K562 (cell line): ENCODE results near the gene CCDC9B. TPM values are rescaled to one million over a fixed set of nuclear protein-coding genes. Genes with fewer than 3 reads are reported as not detected.
A peak's percentile ranks its signal among the peaks of the same experiment; 100 is the strongest.

Experiments used
- DPF2 ChIP-seq: fragments of 450-650 bp; IDR thresholded peaks from 2 replicates; pipeline ENCODE4 v1.6.1; 2016
- MECOM ChIP-seq: fragments of 250-450 bp; sonication (Bioruptor Pico); IDR thresholded peaks from 2 replicates; pipeline ENCODE4 v1.8.0; 2022; ENCODE audit warnings: inconsistent platforms
- RAD21 ChIP-seq, 2 experiments: fragments of 250-450 bp in 1 of 2; fragments of 450-650 bp in 1 of 2; sonication (Bioruptor Pico) in 1 of 2; formaldehyde crosslinking in 1 of 2; IDR thresholded peaks in 1 of 2; conservative IDR thresholded peaks in 1 of 2; 2 replicates each; pipeline versions ENCODE4 v1.4.0 to v1.8.0; 2020 to 2022; ENCODE audit warnings: mild to moderate bottlenecking in 2 of 2, moderate library complexity in 1 of 2
- REST ChIP-seq, 2 experiments: fragments of 450-650 bp; formaldehyde crosslinking in 1 of 2; IDR thresholded peaks; 2 replicates each; pipeline versions ENCODE4 v1.4.0 to v1.6.1; 2014 to 2020; ENCODE audit warnings: mild to moderate bottlenecking in 2 of 2, borderline replicate concordance in 1 of 2, low read depth in 1 of 2
- ZFP30 ChIP-seq: fragments of 250-450 bp; sonication (Bioruptor Pico); IDR thresholded peaks from 2 replicates; pipeline ENCODE4 v1.8.0; 2022; ENCODE audit warnings: moderate library complexity, mild to moderate bottlenecking, inconsistent platforms, borderline replicate concordance
- ZNF445 ChIP-seq: fragments of 250-450 bp; sonication (Bioruptor Pico); IDR thresholded peaks from 2 replicates; pipeline ENCODE4 v1.4.0; 2020; ENCODE audit warnings: low read depth, mild to moderate bottlenecking, moderate library complexity
- polyA plus RNA-seq, 8 experiments: library from polyadenylated mRNA; depleted of rRNA in 4 of 8; stranded (reverse) in 5 of 8; unstranded in 3 of 8; fragments of >200 nt; fragmentation: Nextera tagmentation in 2 of 8; fragmentation: Illumina TruSeq in 1 of 8; extraction: Ambion mirVana in 2 of 8; extraction: Trizol in 1 of 8; gene quantifications; 2 replicates each; pipeline versions ENCODE4 v1.2.1 to v1.2.3, GENCODE V29; 2011 to 2014; ENCODE audit warnings: inconsistent platforms in 1 of 8, missing spikeins in 1 of 8
- total RNA-seq, 7 experiments: library from RNA; depleted of rRNA in 6 of 7; stranded (reverse); fragments of >200 nt in 6 of 7; fragmentation: Illumina TruSeq in 2 of 7; extraction: Trizol in 2 of 7; gene quantifications; 2 replicates each; pipeline versions ENCODE4 v1.2.1 to v1.2.3, GENCODE V29; 2011 to 2021; ENCODE audit warnings: low replicate concordance in 1 of 7
- TF ChIP-seq, protein P1 (sequence below), 3 experiments: fragments of 200-800 bp in 1 of 3; sonication (Bioruptor generic) in 1 of 3; sonication (generic) in 1 of 3; formaldehyde crosslinking in 1 of 3; IDR thresholded peaks; 2 replicates each; pipeline versions ENCODE4 v1.6.1 to v1.8.0; 2016 to 2022; ENCODE audit warnings: mild to moderate bottlenecking in 2 of 3, missing compliant biosample characterization in 2 of 3, missing genetic modification characterization in 2 of 3, missing genetic modification reagents in 1 of 3
- TF ChIP-seq, protein P2 (sequence below), 3 experiments: IDR thresholded peaks in 2 of 3; conservative IDR thresholded peaks in 1 of 3; 2 replicates each; pipeline ENCODE4 v1.5.1; 2011 to 2012; ENCODE audit warnings: low read length in 3 of 3, mild to moderate bottlenecking in 3 of 3, control low read depth in 2 of 3, improper control_type of control experiment in 1 of 3, inconsistent platforms in 1 of 3, low read depth in 1 of 3, mixed read lengths in 1 of 3, moderate library complexity in 1 of 3; ENCODE audit not compliant: insufficient read depth in 2 of 3
- TF ChIP-seq, protein P3 (sequence below): fragments of 250-450 bp; sonication (Bioruptor Pico); IDR thresholded peaks from 2 replicates; pipeline ENCODE4 v1.5.0; 2022; ENCODE audit warnings: mild to moderate bottlenecking

CCDC9B gene
- total and polyA plus RNA-seq, 9 of the 15 experiments (the other 6 are each of a cell fraction or from before 2014, with no cell fraction given) = 0.01 to 0.47 (median 0.15) TPM; not detected in 1

GRCh38 chr15:40354408-40355171, 13.9 kb upstream of the CCDC9B start (continued):
- TF ChIP-seq, protein P1, sequence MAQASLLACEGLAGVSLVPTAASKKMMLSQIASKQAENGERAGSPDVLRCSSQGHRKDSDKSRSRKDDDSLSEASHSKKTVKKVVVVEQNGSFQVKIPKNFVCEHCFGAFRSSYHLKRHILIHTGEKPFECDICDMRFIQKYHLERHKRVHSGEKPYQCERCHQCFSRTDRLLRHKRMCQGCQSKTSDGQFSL (CRISPR knock-in tag; IDR thresholded peaks at IDR 0.05) = peak; percentile 75
- TF ChIP-seq, protein P1 (tag; IDR thresholded peaks at IDR 0.05) = no peak
- TF ChIP-seq DPF2 (0 out of 2 replicates have a peak, but pooled peaks have one; percentile 16), REST (IDR thresholded peaks at IDR 0.05; ENCODE audit: borderline replicate concordance) (peak; percentile 31; the same call in 1 of the 2 replicates), REST (CRISPR knock-in tag; IDR thresholded peaks at IDR 0.05; ENCODE audit: low read depth) (no peak; the same call in 1 of the 2 replicates), ZFP30 (CRISPR knock-in tag) (no peak), MECOM (CRISPR knock-in tag) (no peak), ZNF445 (no peak), RAD21 (CRISPR knock-in tag; conservative IDR thresholded peaks at IDR 0.05 in 1 of 2, IDR thresholded peaks at IDR 0.05 in 1 of 2) (peak in 1 of 2 experiments; percentile 19; a peak in 1 of 4 replicates)
- TF ChIP-seq, protein P2, sequence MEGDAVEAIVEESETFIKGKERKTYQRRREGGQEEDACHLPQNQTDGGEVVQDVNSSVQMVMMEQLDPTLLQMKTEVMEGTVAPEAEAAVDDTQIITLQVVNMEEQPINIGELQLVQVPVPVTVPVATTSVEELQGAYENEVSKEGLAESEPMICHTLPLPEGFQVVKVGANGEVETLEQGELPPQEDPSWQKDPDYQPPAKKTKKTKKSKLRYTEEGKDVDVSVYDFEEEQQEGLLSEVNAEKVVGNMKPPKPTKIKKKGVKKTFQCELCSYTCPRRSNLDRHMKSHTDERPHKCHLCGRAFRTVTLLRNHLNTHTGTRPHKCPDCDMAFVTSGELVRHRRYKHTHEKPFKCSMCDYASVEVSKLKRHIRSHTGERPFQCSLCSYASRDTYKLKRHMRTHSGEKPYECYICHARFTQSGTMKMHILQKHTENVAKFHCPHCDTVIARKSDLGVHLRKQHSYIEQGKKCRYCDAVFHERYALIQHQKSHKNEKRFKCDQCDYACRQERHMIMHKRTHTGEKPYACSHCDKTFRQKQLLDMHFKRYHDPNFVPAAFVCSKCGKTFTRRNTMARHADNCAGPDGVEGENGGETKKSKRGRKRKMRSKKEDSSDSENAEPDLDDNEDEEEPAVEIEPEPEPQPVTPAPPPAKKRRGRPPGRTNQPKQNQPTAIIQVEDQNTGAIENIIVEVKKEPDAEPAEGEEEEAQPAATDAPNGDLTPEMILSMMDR (IDR thresholded peaks at IDR 0.05 in 2 of 3, conservative IDR thresholded peaks at IDR 0.05 in 1 of 3; ENCODE audit: insufficient read depth in 2 of 3, low read depth in 1 of 3, low read length in 3 of 3) = peak; percentile 56 to 66 (median 59)
- TF ChIP-seq, protein P3, sequence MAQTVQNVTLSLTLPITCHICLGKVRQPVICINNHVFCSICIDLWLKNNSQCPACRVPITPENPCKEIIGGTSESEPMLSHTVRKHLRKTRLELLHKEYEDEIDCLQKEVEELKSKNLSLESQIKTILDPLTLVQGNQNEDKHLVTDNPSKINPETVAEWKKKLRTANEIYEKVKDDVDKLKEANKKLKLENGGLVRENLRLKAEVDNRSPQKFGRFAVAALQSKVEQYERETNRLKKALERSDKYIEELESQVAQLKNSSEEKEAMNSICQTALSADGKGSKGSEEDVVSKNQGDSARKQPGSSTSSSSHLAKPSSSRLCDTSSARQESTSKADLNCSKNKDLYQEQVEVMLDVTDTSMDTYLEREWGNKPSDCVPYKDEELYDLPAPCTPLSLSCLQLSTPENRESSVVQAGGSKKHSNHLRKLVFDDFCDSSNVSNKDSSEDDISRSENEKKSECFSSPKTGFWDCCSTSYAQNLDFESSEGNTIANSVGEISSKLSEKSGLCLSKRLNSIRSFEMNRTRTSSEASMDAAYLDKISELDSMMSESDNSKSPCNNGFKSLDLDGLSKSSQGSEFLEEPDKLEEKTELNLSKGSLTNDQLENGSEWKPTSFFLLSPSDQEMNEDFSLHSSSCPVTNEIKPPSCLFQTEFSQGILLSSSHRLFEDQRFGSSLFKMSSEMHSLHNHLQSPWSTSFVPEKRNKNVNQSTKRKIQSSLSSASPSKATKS (CRISPR knock-in tag) = no peak
